Stimulated activated CD8-positive, alpha-beta memory T cell treated with anti-CD3 and anti-CD28 coated beads, Interleukin-7, amount 100 ng/mL, for 24 hours (primary cell): Measurements from ENCODE around the gene CDCA4.
"Not testable (repeated sequence)": the region's sequence is repeated elsewhere in the genome, so short reads cannot be mapped to it uniquely, and the experiment has no call there.

Experiments used
- DNase-seq: peaks from one replicate; pipeline ENCODE4 v3.0.0-alpha.2; 2020; ENCODE audit warnings: low read depth

CDCA4 gene

GRCh38 chr14:105058521-105059034 is 37.7 kb upstream of the CDCA4 start:
- no peak for DNase-seq

- DNase-seq = no peak
Measured at GRCh38 chr14:105056303-105056831, 35.5 kb upstream of the CDCA4 start.

- DNase-seq = no peak
Measured at GRCh38 chr14:105055736-105056302, 34.9 kb upstream of the CDCA4 start.

GRCh38 chr14:105055334-105055733 is 34.5 kb upstream of the CDCA4 start:
- DNase-seq = no peak

GRCh38 chr14:105053996-105054395 is 33.1 kb upstream of the CDCA4 start:
- no peak for DNase-seq

GRCh38 chr14:105053421-105053820 is 32.5 kb upstream of the CDCA4 start:
- DNase-seq = no peak

- no peak for DNase-seq
Measured at GRCh38 chr14:105052110-105052458, 31.2 kb upstream of the CDCA4 start.

- no peak for DNase-seq
Measured at GRCh38 chr14:105051182-105052109, 30.6 kb upstream of the CDCA4 start.

- no peak for DNase-seq
Measured at GRCh38 chr14:105050551-105050897, 29.6 kb upstream of the CDCA4 start.

GRCh38 chr14:105049753-105050550 is 29.1 kb upstream of the CDCA4 start:
- no peak for DNase-seq

- no peak for DNase-seq
Measured at GRCh38 chr14:105047283-105048016, 26.6 kb upstream of the CDCA4 start.

- no peak for DNase-seq
Measured at GRCh38 chr14:105046891-105047282, 26.0 kb upstream of the CDCA4 start.

GRCh38 chr14:105045710-105046326 is 24.9 kb upstream of the CDCA4 start:
- peak; percentile 91 for DNase-seq

- DNase-seq = no peak
Measured at GRCh38 chr14:105043641-105044040, 22.8 kb upstream of the CDCA4 start.

GRCh38 chr14:105042813-105043212 is 21.9 kb upstream of the CDCA4 start:
- no peak for DNase-seq

GRCh38 chr14:105041841-105042765 is 21.2 kb upstream of the CDCA4 start:
- no peak for DNase-seq

GRCh38 chr14:105039458-105040205 is 18.7 kb upstream of the CDCA4 start:
- DNase-seq = no peak

GRCh38 chr14:105035616-105036015 is 14.7 kb upstream of the CDCA4 start:
- not testable (repeated sequence) for DNase-seq

- DNase-seq = no peak
Measured at GRCh38 chr14:105034315-105035039, 13.6 kb upstream of the CDCA4 start.
